T-helper 1 cell treated with Interleukin-12 subunit alpha and Interleukin-12 subunit beta and Interleukin-4 antibody, amounts not matched to agents 30 μg/mL and 1 μg/mL, for 36 hours (primary cell): ENCODE data around the gene FBXO41.

Experiments
- H3K27ac Mint-ChIP-seq: one replicate; pipeline ENCODE4 v1.8.0; 2021; ENCODE audit warnings: mild to moderate bottlenecking, mixed read lengths
- H3K27me3 Mint-ChIP-seq: one replicate; pipeline ENCODE4 v1.8.0; 2021; ENCODE audit warnings: low read depth, mixed read lengths
- H3K36me3 Mint-ChIP-seq: one replicate; pipeline ENCODE4 v1.8.0; 2021; ENCODE audit warnings: low read depth, mixed read lengths
- H3K4me1 Mint-ChIP-seq: one replicate; pipeline ENCODE4 v1.8.0; 2021; ENCODE audit warnings: low read depth, mixed read lengths
- H3K4me3 Mint-ChIP-seq: one replicate; pipeline ENCODE4 v1.8.0; 2021; ENCODE audit warnings: mild to moderate bottlenecking, moderate library complexity, mixed read lengths
- H3K9me3 Mint-ChIP-seq: one replicate; pipeline ENCODE4 v1.8.0; 2021; ENCODE audit warnings: mixed read lengths

Gene FBXO41

DNA sequence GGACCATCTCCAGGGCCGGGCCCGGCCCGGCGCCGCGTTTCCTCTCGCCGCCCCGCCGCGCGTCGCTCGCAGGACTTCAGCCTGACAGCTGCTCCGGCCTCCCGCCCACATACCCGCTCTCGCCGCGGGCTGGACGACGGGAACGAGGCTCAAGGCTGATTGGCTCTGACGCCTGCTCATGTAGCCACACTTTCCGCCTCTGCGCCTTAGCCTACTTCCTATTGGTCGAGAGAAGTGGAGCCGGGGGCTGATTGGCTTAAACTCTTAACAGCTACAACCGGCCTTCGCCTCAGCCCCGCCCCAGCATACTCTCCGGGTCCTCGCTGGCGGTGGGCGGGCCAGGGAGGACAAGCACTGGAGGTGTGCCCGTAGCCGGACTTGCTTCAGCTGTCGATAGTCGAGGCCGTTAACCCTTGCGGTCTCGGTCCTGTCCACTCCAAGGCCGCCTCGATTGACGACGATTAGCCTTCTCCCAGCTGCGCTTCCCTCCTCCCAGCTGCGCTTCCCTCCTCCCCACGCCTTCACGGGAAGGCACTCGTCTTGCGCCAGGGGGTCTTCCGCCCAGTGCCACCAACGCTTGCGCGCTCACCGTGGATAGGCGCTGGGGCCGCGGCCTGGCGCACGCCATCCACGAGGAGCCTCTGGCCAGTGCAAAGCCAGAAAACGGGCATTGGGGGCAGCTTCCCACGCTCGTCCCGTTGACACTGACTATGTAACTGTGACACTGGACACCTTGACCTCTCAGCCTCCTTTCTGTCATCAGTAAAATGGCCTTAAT lies 50.9 kb downstream of the FBXO41 start, which contains the start of gene PRADC1:
Gene PRADC1, minus strand, starts transcription at position 86 of the 778 bp plus-strand sequence. Its CDS starts 79 bp downstream, at position 7.
- Mint-ChIP-seq H3K36me3 (peaks cover 8% of the 10 kb centered on the region), H3K4me3 (peak within 1 kb of the TSS; percentile 89), H3K4me1 (peaks cover 31% of the 10 kb centered on the region), H3K27me3 (no peaks in the 10 kb centered on the region), H3K27ac (peak within 1 kb of the TSS; percentile 80), H3K9me3 (no peaks in the 10 kb centered on the region)

- Mint-ChIP-seq H3K4me3 (peak overlapping the region; percentile 89), H3K27me3 (no peaks in the 10 kb centered on the region), H3K27ac (peak overlapping the region; percentile 68), H3K36me3 (peaks cover 6% of the 10 kb centered on the region), H3K9me3 (no peaks in the 10 kb centered on the region), H3K4me1 (peaks cover 28% of the 10 kb centered on the region)
These were observed 51.7 kb downstream of the FBXO41 start for GRCh38 chr2:73232403-73233153.

DNA sequence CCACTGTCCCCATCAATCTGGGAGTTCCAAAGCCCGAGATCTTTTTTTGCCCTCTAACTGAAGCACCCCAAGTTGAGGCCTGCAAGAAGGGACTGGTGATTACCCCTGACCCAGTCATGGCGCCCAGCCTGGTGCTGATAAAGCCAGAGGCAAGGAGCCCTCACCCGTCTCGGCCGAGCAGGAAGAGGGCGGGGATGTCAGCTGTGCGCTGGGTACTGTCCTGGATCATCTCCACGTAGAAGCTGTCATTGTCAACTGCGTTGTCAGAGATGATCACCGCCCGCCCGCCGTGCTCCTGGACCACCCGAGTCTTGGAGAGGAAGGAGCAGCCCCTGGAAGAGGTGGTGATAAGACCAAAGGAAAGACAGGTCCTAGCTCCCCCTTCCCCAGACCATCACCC lies 55.6 kb downstream of the FBXO41 start:
- Mint-ChIP-seq H3K9me3 (no peaks in the 10 kb centered on the region), H3K27me3 (no peaks in the 10 kb centered on the region), H3K4me3 (no peak overlapping the region), H3K27ac (no peak overlapping the region), H3K4me1 (peaks cover 11% of the 10 kb centered on the region), H3K36me3 (no peaks in the 10 kb centered on the region)

GRCh38 chr2:73227086-73227485 lies 57.2 kb downstream of the FBXO41 start:
- Mint-ChIP-seq H3K9me3 (no peaks in the 10 kb centered on the region), H3K27me3 (no peaks in the 10 kb centered on the region), H3K4me1 (peaks cover 5% of the 10 kb centered on the region), H3K4me3 (no peak overlapping the region), H3K36me3 (peaks cover 2% of the 10 kb centered on the region), H3K27ac (no peak overlapping the region)

GRCh38 chr2:73225513-73226360 lies 58.5 kb downstream of the FBXO41 start:
- H3K4me1 Mint-ChIP-seq: peaks cover 5% of the 10 kb centered on the region
- H3K27me3 Mint-ChIP-seq: no peaks in the 10 kb centered on the region
- no peaks in the 10 kb centered on the region for H3K9me3 Mint-ChIP-seq
- H3K27ac Mint-ChIP-seq: no peak overlapping the region
- no peak overlapping the region for H3K4me3 Mint-ChIP-seq
- peaks cover 5% of the 10 kb centered on the region for H3K36me3 Mint-ChIP-seq

DNA sequence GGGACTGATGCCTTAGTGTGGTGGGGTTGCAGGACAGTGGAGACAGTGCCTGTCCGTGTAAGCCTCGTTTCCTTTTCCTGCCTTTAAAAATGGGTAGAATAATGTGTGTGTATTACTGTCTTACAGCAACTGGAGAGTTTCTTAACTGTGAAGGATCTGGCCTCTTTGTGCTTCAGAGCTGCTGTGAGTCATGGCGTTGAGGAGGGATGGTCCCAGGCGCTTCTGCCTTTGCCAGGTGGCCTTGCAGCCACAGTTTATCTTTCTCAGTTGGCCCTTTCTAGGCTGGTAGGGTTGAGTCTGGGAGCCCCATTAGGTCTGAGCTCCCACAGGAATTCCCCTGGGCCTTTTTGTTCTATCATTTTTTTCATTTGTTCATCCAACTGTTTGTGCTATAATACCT lies 60.5 kb downstream of the FBXO41 start:
- peaks cover 5% of the 10 kb centered on the region for H3K36me3 Mint-ChIP-seq
- no peak overlapping the region for H3K27ac Mint-ChIP-seq
- H3K4me3 Mint-ChIP-seq: no peak overlapping the region
- no peaks in the 10 kb centered on the region for H3K9me3 Mint-ChIP-seq
- peaks cover 5% of the 10 kb centered on the region for H3K4me1 Mint-ChIP-seq
- no peaks in the 10 kb centered on the region for H3K27me3 Mint-ChIP-seq

DNA sequence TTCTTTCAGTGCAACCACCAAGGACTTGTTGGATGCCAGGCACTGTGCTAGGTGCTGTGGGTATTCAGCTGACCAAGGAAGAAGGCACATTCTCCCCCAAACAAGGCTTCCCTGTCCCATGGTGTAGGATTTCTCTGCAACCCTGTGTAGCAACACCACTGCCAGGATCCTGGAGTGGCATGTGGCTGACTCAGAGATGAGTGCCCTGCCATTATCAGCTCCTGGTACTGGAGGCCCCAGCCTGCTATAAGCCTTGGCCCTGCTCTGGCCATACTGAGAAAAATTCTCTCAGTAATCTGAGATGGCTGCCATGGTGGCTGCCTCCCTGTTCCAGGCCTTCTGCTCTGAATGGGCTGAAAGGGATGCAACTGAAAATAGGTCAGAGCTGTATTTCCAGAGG lies 66.0 kb downstream of the FBXO41 start:
- Mint-ChIP-seq H3K4me3 (no peak overlapping the region), H3K9me3 (no peaks in the 10 kb centered on the region), H3K4me1 (peaks cover 18% of the 10 kb centered on the region), H3K27me3 (no peaks in the 10 kb centered on the region), H3K27ac (no peak overlapping the region), H3K36me3 (peaks cover 5% of the 10 kb centered on the region)

GRCh38 chr2:73217826-73218225 lies 66.5 kb downstream of the FBXO41 start:
- Mint-ChIP-seq H3K27me3 (no peaks in the 10 kb centered on the region), H3K27ac (no peak overlapping the region), H3K36me3 (peaks cover 5% of the 10 kb centered on the region), H3K9me3 (no peaks in the 10 kb centered on the region), H3K4me3 (no peak overlapping the region), H3K4me1 (peaks cover 20% of the 10 kb centered on the region)

DNA sequence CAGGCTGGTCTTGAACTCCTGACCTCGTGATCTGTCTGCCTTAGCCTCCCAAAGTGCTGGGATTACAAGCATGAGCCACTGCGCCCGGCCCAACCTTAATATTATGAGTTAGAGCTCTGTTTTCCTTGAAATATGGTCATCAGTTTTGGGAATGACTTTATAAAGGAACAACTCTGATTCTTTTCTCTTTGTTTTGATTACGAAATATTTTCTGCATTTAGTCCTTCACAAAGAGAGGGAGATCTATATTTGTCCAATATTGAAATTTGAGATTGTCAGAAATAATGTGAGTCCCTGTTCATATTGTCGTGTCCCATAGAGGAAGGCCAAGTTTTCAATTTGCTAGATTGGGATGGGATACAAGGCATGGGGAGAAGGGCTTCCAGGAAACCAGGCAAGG lies 67.1 kb downstream of the FBXO41 start:
- peaks cover 20% of the 10 kb centered on the region for H3K4me1 Mint-ChIP-seq
- no peak overlapping the region for H3K4me3 Mint-ChIP-seq
- no peaks in the 10 kb centered on the region for H3K27me3 Mint-ChIP-seq
- no peak overlapping the region for H3K27ac Mint-ChIP-seq
- no peaks in the 10 kb centered on the region for H3K9me3 Mint-ChIP-seq
- H3K36me3 Mint-ChIP-seq: peaks cover 4% of the 10 kb centered on the region

GRCh38 chr2:73215254-73215653 lies 69.0 kb downstream of the FBXO41 start:
- Mint-ChIP-seq H3K9me3 (no peaks in the 10 kb centered on the region), H3K27ac (peak overlapping the region; percentile 80), H3K27me3 (no peaks in the 10 kb centered on the region), H3K36me3 (no peaks in the 10 kb centered on the region), H3K4me3 (peak overlapping the region; percentile 96), H3K4me1 (peaks cover 20% of the 10 kb centered on the region)

- Mint-ChIP-seq H3K27me3 (peaks cover under 1% of the 10 kb centered on the region), H3K27ac (peak within 1 kb of the TSS; percentile 85), H3K4me3 (peak within 1 kb of the TSS; percentile 96), H3K9me3 (no peaks in the 10 kb centered on the region), H3K36me3 (no peaks in the 10 kb centered on the region), H3K4me1 (peaks cover 20% of the 10 kb centered on the region)
These were observed 69.9 kb downstream of the FBXO41 start, which contains the start of gene SMYD5 for GRCh38 chr2:73214120-73215035. Gene SMYD5, plus strand, starts transcription at chr2:73214245. Its CDS starts 22 bp downstream, at chr2:73214267.

- Mint-ChIP-seq H3K27ac (no peak overlapping the region), H3K36me3 (no peaks in the 10 kb centered on the region), H3K27me3 (peaks cover 11% of the 10 kb centered on the region), H3K9me3 (no peaks in the 10 kb centered on the region), H3K4me3 (no peak overlapping the region), H3K4me1 (peaks cover 20% of the 10 kb centered on the region)
These were observed 71.7 kb downstream of the FBXO41 start for GRCh38 chr2:73212448-73213176.

- H3K4me3 Mint-ChIP-seq: no peak overlapping the region
- H3K9me3 Mint-ChIP-seq: no peaks in the 10 kb centered on the region
- no peaks in the 10 kb centered on the region for H3K36me3 Mint-ChIP-seq
- H3K27me3 Mint-ChIP-seq: peaks cover 11% of the 10 kb centered on the region
- H3K4me1 Mint-ChIP-seq: peaks cover 20% of the 10 kb centered on the region
- H3K27ac Mint-ChIP-seq: no peak overlapping the region
These were observed 72.2 kb downstream of the FBXO41 start for GRCh38 chr2:73212098-73212447.
